HepG2 (cell line): ENCODE measurements around the gene TMEM178A. TPM values are rescaled to one million over a fixed set of nuclear protein-coding genes. Genes with fewer than 3 reads are reported as not detected.

ENCODE experiments used
- ATAC-seq: fragments of 200-7000 bp; cut with Tn5 transposase; 3 replicates; pipeline ENCODE4 v1.9.1; 2020; ENCODE audit warnings: mild to moderate bottlenecking, moderate library complexity
- BruUV-seq: library from RNA; stranded (reverse); fragments of 400-500 nt; replicated peaks from 2 replicates; lab custom pipeline; 2021; lab: Mats Ljungman, UMichigan
- CTCF ChIA-PET: fragments of 300-600 bp; formaldehyde crosslinking; extraction: SDS; loops from one replicate; lab custom pipeline; 2021; ENCODE audit warnings: low total read pairs, inconsistent platforms, low intra/inter-chr PET ratio; lab: Yijun Ruan, JAX
- POLR2A ChIA-PET: fragments of 350-600 bp; sonication (Branson Sonifier 250); formaldehyde crosslinking; loops from one replicate; lab custom pipeline; 2020; ENCODE audit warnings: antibody characterized with exemption, inconsistent platforms; lab: Yijun Ruan, JAX
- DNase-seq: peaks from one replicate; pipeline ENCODE4 v3.0.0-alpha.2; 2015; ENCODE audit warnings: low spot score
- FAIRE-seq: peaks from 3 replicates; lab custom pipeline; 2011; peaks lifted over from hg19 to GRCh38; lab: Jason Lieb, UNC
- H2AFZ ChIP-seq: one replicate; pipeline ENCODE4 v1.6.1; 2011; ENCODE audit warnings: low read length, inconsistent platforms
- H3K27ac ChIP-seq: fragments of 300-600 bp; 3 replicates; pipeline ENCODE4 v1.8.0; 2011; ENCODE audit warnings: mixed run types, mild to moderate bottlenecking, mixed read lengths, low read length, inconsistent platforms; ENCODE audit not compliant: insufficient read depth; ENCODE audit errors: extremely low read length
- H3K27me3 ChIP-seq, 2 experiments: fragments of 200-600 bp in 1 of 2; 2 replicates in 1 of 2; 3 replicates in 1 of 2; pipeline versions ENCODE4 v1.6.0 to v1.8.0; 2011; ENCODE audit warnings: low read length in 2 of 2, mild to moderate bottlenecking in 2 of 2, moderate library complexity in 2 of 2, inconsistent platforms in 1 of 2; ENCODE audit not compliant: insufficient read depth in 2 of 2, control insufficient read depth in 1 of 2
- H3K36me3 ChIP-seq, 2 experiments: fragments of 200-600 bp in 1 of 2; replicated peaks in 1 of 2; 2 replicates in 1 of 2; 3 replicates in 1 of 2; pipeline versions ENCODE4 v1.5.1 to v1.8.0; 2011; ENCODE audit warnings: low read length in 2 of 2, inconsistent platforms in 1 of 2; ENCODE audit not compliant: insufficient read depth in 2 of 2, control insufficient read depth in 1 of 2
- H3K4me1 ChIP-seq: 2 replicates; pipeline ENCODE4 v1.5.1; 2012; ENCODE audit warnings: low read length, inconsistent platforms; ENCODE audit not compliant: insufficient read depth
- H3K4me2 ChIP-seq: 2 replicates; pipeline ENCODE4 v1.6.0; 2011; ENCODE audit warnings: low read depth, low read length, inconsistent platforms
- H3K4me3 ChIP-seq, 3 experiments: fragments of 200-600 bp in 1 of 3; sonication (generic), shearing (Covaris generic) in 1 of 3; replicated peaks in 1 of 3; 2 replicates each; pipeline ENCODE4 v1.5.1; 2011 to 2016; ENCODE audit warnings: low read length in 3 of 3, inconsistent platforms in 2 of 3, low read depth in 2 of 3, mild to moderate bottlenecking in 2 of 3, control low read depth in 1 of 3, mixed read lengths in 1 of 3; ENCODE audit not compliant: insufficient read depth in 1 of 3
- H3K79me2 ChIP-seq: one replicate; pipeline ENCODE4 v1.6.1; 2011; ENCODE audit warnings: low read length, inconsistent platforms; ENCODE audit not compliant: insufficient read depth
- H3K9ac ChIP-seq: 2 replicates; pipeline ENCODE4 v1.6.0; 2011; ENCODE audit warnings: mild to moderate bottlenecking, low read depth, low read length, inconsistent platforms; ENCODE audit not compliant: insufficient read depth
- H3K9me3 ChIP-seq: 2 replicates; pipeline ENCODE4 v1.5.1; 2012; ENCODE audit warnings: mild to moderate bottlenecking, low read length
- H4K20me1 ChIP-seq: 2 replicates; pipeline ENCODE4 v1.6.0; 2011; ENCODE audit warnings: inconsistent platforms, mild to moderate bottlenecking, low read length, moderate library complexity; ENCODE audit not compliant: insufficient read depth
- CREM ChIP-seq, 2 experiments: sonication (generic) in 1 of 2; formaldehyde crosslinking in 1 of 2; IDR thresholded peaks; 2 replicates each; pipeline versions ENCODE4 v1.4.0 to v1.6.1; 2016 to 2020; ENCODE audit warnings: antibody characterized with exemption in 1 of 2, mild to moderate bottlenecking in 1 of 2, missing genetic modification reagents in 1 of 2
- HMGA1 ChIP-seq: sonication (generic); formaldehyde crosslinking; conservative IDR thresholded peaks from 2 replicates; pipeline ENCODE4 v1.4.0; 2020; ENCODE audit warnings: missing genetic modification reagents
- MIER2 ChIP-seq: IDR thresholded peaks from 2 replicates; pipeline ENCODE4 v1.6.1; 2016; ENCODE audit warnings: missing biosample characterization, missing genetic modification reagents
- SUZ12 ChIP-seq: fragments of 150-350 bp; IDR thresholded peaks from 2 replicates; pipeline ENCODE4 v1.6.1; 2014; ENCODE audit warnings: low read depth, low read length
- TBX2 ChIP-seq: sonication (generic); formaldehyde crosslinking; IDR thresholded peaks from 2 replicates; pipeline ENCODE4 v1.5.0; 2020; ENCODE audit warnings: missing genetic modification reagents, mild to moderate bottlenecking, borderline replicate concordance
- ZNF33A ChIP-seq: sonication (generic); formaldehyde crosslinking; IDR thresholded peaks from 2 replicates; pipeline ENCODE4 v1.5.1; 2020; ENCODE audit warnings: missing genetic modification reagents, mild to moderate bottlenecking, moderate library complexity, borderline replicate concordance
- ZNF530 ChIP-seq: sonication (generic); formaldehyde crosslinking; IDR thresholded peaks from 2 replicates; pipeline ENCODE4 v1.5.0; 2020; ENCODE audit warnings: low read depth, mild to moderate bottlenecking, missing genetic modification reagents
- ZNF616 ChIP-seq: sonication (generic); formaldehyde crosslinking; IDR thresholded peaks from 2 replicates; pipeline ENCODE4 v1.5.0; 2020; ENCODE audit warnings: low read depth, mild to moderate bottlenecking, missing genetic modification reagents
- ZNF788 ChIP-seq: sonication (generic); formaldehyde crosslinking; IDR thresholded peaks from 2 replicates; pipeline ENCODE4 v1.5.0; 2020; ENCODE audit warnings: mild to moderate bottlenecking, missing genetic modification reagents, borderline replicate concordance
- WGBS: methylation state at CpG from one replicate; pipeline ENCODE4 v1.1.6; 2017; ENCODE audit warnings: low lambda C conversion rate; 5-methylcytosine and 5-hydroxymethylcytosine counted together
- in situ Hi-C: cut with HindIII; loops from 2 replicates; pipeline ENCODE4 v1.10.0; 2017; ENCODE audit warnings: low pct_unique_long_range_greater_than_20kb; ENCODE audit not compliant: extremely low pct_ligation_motif_present
- intact Hi-C: fragments of 100-400 bp; cut with micrococcal nuclease; formaldehyde crosslinking; loops from one replicate; pipeline ENCODE4 v1.10.0; 2022; ENCODE audit not compliant: unreplicated experiment
- polyA plus RNA-seq, 8 experiments: library from polyadenylated mRNA; depleted of rRNA in 3 of 8; stranded (reverse) in 7 of 8; unstranded in 1 of 8; fragments of >200 nt; fragmentation: Illumina TruSeq in 4 of 8; extraction: Trizol in 4 of 8; gene quantifications; 2 replicates each; pipeline versions ENCODE4 v1.2.1 to v1.2.3, GENCODE V29; 2011 to 2016; ENCODE audit warnings: low read depth in 4 of 8, missing spikeins in 1 of 8, mixed read lengths in 1 of 8; ENCODE audit not compliant: insufficient read depth in 1 of 8
- total RNA-seq, 5 experiments: library from RNA; depleted of rRNA; stranded (reverse); fragments of >200 nt; fragmentation: Illumina TruSeq; extraction: Trizol; gene quantifications; 2 replicates each; pipeline ENCODE4 v1.2.3, GENCODE V29; 2016; ENCODE audit warnings: low read depth in 1 of 5
- TF ChIP-seq, protein P1 (sequence below): sonication (generic); formaldehyde crosslinking; IDR thresholded peaks from 2 replicates; pipeline ENCODE4 v1.5.0; 2020; ENCODE audit warnings: mild to moderate bottlenecking, missing genetic modification reagents
- TF ChIP-seq, protein P2 (sequence below): sonication (generic); formaldehyde crosslinking; IDR thresholded peaks from 2 replicates; pipeline ENCODE4 v1.4.0; 2020; ENCODE audit warnings: missing genetic modification reagents, borderline replicate concordance

Gene TMEM178A
- total and polyA plus RNA-seq, 2 of the 13 experiments (the other 11 are each of a cell fraction or from before 2014, with no cell fraction given) = 0.38 to 3.3 TPM

DNA sequence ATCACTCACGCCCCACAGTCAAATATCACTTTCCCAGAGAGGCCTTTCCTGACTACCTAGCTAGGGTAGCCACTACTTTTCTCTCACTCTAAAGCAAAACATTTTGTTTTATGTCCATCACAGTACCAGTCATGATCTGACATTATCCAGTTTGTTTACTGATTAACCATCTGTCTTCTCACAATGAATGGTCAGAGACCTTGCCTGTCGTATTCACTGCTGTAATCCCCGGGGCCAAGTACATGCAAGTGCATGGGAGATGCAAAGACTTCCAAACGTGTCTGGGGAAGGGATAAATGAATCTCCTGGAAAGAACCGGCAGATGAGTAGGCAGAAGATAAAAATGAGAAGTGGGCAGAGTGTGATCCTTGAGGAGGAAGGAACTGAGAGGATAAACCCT is 73.7 kb downstream of the TMEM178A start:
- Histone ChIP-seq H3K27me3 (no peaks in the 10 kb centered on the region), H3K27ac (no peak overlapping the region), H3K9ac (no peak overlapping the region), H4K20me1 (no peaks in the 10 kb centered on the region), H3K4me3 (no peak overlapping the region), H3K9me3 (no peaks in the 10 kb centered on the region), H3K79me2 (no peaks in the 10 kb centered on the region), H2AFZ (no peak overlapping the region), H3K36me3 (peaks cover 29 to 82% of the 10 kb centered on the region in 2 experiments), H3K4me2 (no peak overlapping the region), H3K4me1 (no peaks in the 10 kb centered on the region)
- no TSS peak for BruUV-seq
- CTCF ChIA-PET = no interaction called here
- WGBS = 90% methylated on average over 5 of the region's 5 CpGs
- intact Hi-C loops (no loop called here), in situ Hi-C loops (no loop called here)
- no peak for ATAC-seq
- POLR2A ChIA-PET = no interaction called here
- no peak for FAIRE-seq
- TF ChIP-seq ZNF788 (CRISPR knock-in tag) (no peak), ZNF616 (CRISPR knock-in tag) (no peak)
- TF ChIP-seq, protein P1, sequence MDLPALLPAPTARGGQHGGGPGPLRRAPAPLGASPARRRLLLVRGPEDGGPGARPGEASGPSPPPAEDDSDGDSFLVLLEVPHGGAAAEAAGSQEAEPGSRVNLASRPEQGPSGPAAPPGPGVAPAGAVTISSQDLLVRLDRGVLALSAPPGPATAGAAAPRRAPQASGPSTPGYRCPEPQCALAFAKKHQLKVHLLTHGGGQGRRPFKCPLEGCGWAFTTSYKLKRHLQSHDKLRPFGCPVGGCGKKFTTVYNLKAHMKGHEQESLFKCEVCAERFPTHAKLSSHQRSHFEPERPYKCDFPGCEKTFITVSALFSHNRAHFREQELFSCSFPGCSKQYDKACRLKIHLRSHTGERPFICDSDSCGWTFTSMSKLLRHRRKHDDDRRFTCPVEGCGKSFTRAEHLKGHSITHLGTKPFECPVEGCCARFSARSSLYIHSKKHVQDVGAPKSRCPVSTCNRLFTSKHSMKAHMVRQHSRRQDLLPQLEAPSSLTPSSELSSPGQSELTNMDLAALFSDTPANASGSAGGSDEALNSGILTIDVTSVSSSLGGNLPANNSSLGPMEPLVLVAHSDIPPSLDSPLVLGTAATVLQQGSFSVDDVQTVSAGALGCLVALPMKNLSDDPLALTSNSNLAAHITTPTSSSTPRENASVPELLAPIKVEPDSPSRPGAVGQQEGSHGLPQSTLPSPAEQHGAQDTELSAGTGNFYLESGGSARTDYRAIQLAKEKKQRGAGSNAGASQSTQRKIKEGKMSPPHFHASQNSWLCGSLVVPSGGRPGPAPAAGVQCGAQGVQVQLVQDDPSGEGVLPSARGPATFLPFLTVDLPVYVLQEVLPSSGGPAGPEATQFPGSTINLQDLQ (CRISPR knock-in tag) = no peak
- no peak for DNase-seq

DNA sequence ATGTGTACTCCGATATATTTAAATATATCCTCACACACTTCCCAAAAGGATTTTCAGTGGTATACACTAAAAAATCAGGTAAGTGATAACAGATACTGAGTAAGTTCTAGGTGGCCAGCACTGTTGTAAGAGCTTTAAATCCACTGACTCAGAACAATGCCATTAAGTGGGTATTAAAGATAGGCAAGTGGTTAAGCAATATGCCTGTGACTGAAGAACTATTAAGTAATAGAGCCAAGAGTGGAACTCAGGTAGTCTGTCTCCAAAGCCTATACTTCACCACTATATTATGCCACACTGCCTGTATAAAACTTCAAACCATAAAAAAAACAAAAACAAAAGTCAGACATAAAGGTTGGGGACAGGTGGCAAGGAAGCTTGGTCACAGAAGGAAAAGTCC is 76.2 kb downstream of the TMEM178A start:
- intact Hi-C loops (no loop called here), in situ Hi-C loops (no loop called here)
- H3K4me3 ChIP-seq = no peak overlapping the region
- BruUV-seq = no TSS peak
- WGBS = 98% methylated on average over 1 of the region's 1 CpG
- H3K9me3 ChIP-seq = no peaks in the 10 kb centered on the region
- FAIRE-seq (no peak), DNase-seq (no peak), ATAC-seq (no peak)
- H2AFZ ChIP-seq = no peak overlapping the region
- no peaks in the 10 kb centered on the region for H3K79me2 ChIP-seq
- no peaks in the 10 kb centered on the region; a peak in 1 of 5 replicates for H3K27me3 ChIP-seq
- no peaks in the 10 kb centered on the region for H4K20me1 ChIP-seq
- TF ChIP-seq TBX2 = no peak
- no peak for TF ChIP-seq ZNF530 (CRISPR knock-in tag)
- TF ChIP-seq, protein P2, sequence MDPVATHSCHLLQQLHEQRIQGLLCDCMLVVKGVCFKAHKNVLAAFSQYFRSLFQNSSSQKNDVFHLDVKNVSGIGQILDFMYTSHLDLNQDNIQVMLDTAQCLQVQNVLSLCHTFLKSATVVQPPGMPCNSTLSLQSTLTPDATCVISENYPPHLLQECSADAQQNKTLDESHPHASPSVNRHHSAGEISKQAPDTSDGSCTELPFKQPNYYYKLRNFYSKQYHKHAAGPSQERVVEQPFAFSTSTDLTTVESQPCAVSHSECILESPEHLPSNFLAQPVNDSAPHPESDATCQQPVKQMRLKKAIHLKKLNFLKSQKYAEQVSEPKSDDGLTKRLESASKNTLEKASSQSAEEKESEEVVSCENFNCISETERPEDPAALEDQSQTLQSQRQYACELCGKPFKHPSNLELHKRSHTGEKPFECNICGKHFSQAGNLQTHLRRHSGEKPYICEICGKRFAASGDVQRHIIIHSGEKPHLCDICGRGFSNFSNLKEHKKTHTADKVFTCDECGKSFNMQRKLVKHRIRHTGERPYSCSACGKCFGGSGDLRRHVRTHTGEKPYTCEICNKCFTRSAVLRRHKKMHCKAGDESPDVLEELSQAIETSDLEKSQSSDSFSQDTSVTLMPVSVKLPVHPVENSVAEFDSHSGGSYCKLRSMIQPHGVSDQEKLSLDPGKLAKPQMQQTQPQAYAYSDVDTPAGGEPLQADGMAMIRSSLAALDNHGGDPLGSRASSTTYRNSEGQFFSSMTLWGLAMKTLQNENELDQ (CRISPR knock-in tag) = no peak
- TF ChIP-seq HMGA1 = no peak
- no peak for TF ChIP-seq MIER2 (CRISPR knock-in tag)
- TF ChIP-seq SUZ12 = no peak
- TF ChIP-seq CREM (IDR thresholded peaks at IDR 0.05) = no peak
- TF ChIP-seq CREM (CRISPR knock-in tag; IDR thresholded peaks at IDR 0.05) = no peak
- no peak for TF ChIP-seq ZNF33A
- H3K9ac ChIP-seq = no peak overlapping the region
- H3K36me3 ChIP-seq = peaks cover 25 to 67% of the 10 kb centered on the region in 2 experiments
- CTCF ChIA-PET = no interaction called here
- no peak overlapping the region for H3K4me2 ChIP-seq
- POLR2A ChIA-PET = no interaction called here
- no peak overlapping the region for H3K27ac ChIP-seq
- no peaks in the 10 kb centered on the region for H3K4me1 ChIP-seq
